Endothelial cell of umbilical vein (primary cell): Measurements from ENCODE around the gene PLAAT2. TPM values are rescaled to one million over a fixed set of nuclear protein-coding genes. Genes with fewer than 3 reads are reported as not detected.

Source experiments
- BruUV-seq: library from RNA; stranded (reverse); fragments of 400-500 nt; replicated peaks from 2 replicates; lab custom pipeline; 2021; lab: Mats Ljungman, UMichigan
- CTCF ChIA-PET: fragments of 300-600, 350-600 bp; sonication (Branson Sonifier 250); formaldehyde crosslinking; loops from one replicate; lab custom pipeline; 2021; ENCODE audit warnings: antibody characterized with exemption, inconsistent platforms; lab: Charles Lee
- POLR2A ChIA-PET: fragments of 300-600, 350-600 bp; sonication (Branson Sonifier 250); formaldehyde crosslinking; loops from one replicate; lab custom pipeline; 2021; ENCODE audit warnings: antibody characterized with exemption, inconsistent platforms; lab: Charles Lee
- DNase-seq: peaks from one replicate; pipeline ENCODE4 v3.0.0-alpha.2; 2011; ENCODE audit warnings: low read depth, low spot score
- FAIRE-seq: peaks from 2 replicates; lab custom pipeline; 2011; peaks lifted over from hg19 to GRCh38; lab: Jason Lieb, UNC
- H2AFZ ChIP-seq: 2 replicates; pipeline ENCODE4 v1.6.0; 2012; ENCODE audit warnings: low read depth, low read length, control low read depth, inconsistent platforms
- H3K27ac ChIP-seq: 2 replicates; pipeline ENCODE4 v1.5.1; 2011; ENCODE audit warnings: low read depth, mild to moderate bottlenecking, control low read depth, low read length, moderate library complexity; ENCODE audit not compliant: insufficient read depth
- H3K27me3 ChIP-seq, 2 experiments: 2 replicates each; pipeline versions ENCODE4 v1.6.0 to v1.6.1; 2011; ENCODE audit warnings: low read length in 2 of 2, mixed read lengths in 1 of 2; ENCODE audit not compliant: control insufficient read depth in 2 of 2, insufficient read depth in 2 of 2
- H3K36me3 ChIP-seq, 2 experiments: 2 replicates in 1 of 2; 3 replicates in 1 of 2; pipeline ENCODE4 v1.5.1; 2011; ENCODE audit warnings: low read length in 2 of 2, mild to moderate bottlenecking in 1 of 2, moderate library complexity in 1 of 2; ENCODE audit not compliant: control insufficient read depth in 2 of 2, insufficient read depth in 2 of 2; ENCODE audit errors: extremely low read depth in 1 of 2
- H3K4me1 ChIP-seq: 3 replicates; pipeline ENCODE4 v1.5.1; 2011; ENCODE audit warnings: mild to moderate bottlenecking, low read length; ENCODE audit not compliant: control insufficient read depth, insufficient read depth; ENCODE audit errors: extremely low read depth
- H3K4me2 ChIP-seq: 2 replicates; pipeline ENCODE4 v1.6.1; 2011; ENCODE audit warnings: low read length, control low read depth, mixed read lengths; ENCODE audit not compliant: insufficient read depth
- H3K4me3 ChIP-seq, 3 experiments: fragments of 200-600 bp in 1 of 3; sonication (generic), shearing (Covaris generic) in 1 of 3; replicated peaks in 1 of 3; 2 replicates each; pipeline ENCODE4 v1.5.1; 2011 to 2016; ENCODE audit warnings: control low read depth in 3 of 3, low read length in 3 of 3, mild to moderate bottlenecking in 2 of 3, inconsistent platforms in 1 of 3, low read depth in 1 of 3, moderate library complexity in 1 of 3; ENCODE audit not compliant: insufficient read depth in 1 of 3
- H3K79me2 ChIP-seq: 2 replicates; pipeline ENCODE4 v1.6.0; 2012; ENCODE audit warnings: low read length, inconsistent platforms; ENCODE audit not compliant: control insufficient read depth, insufficient read depth
- H3K9ac ChIP-seq: replicated peaks from 2 replicates; pipeline ENCODE3; 2011; ENCODE audit warnings: low read length, control low read depth; ENCODE audit not compliant: insufficient read depth; ENCODE audit errors: extremely low read depth
- H3K9me1 ChIP-seq: replicated peaks from 3 replicates; pipeline ENCODE4 v1.6.0; 2011; ENCODE audit warnings: mild to moderate bottlenecking, low read length; ENCODE audit not compliant: control insufficient read depth, insufficient read depth; ENCODE audit errors: extremely low read depth
- H3K9me3 ChIP-seq: replicated peaks from 2 replicates; pipeline ENCODE4 v1.5.1; 2012; ENCODE audit warnings: low read length, inconsistent platforms; ENCODE audit not compliant: control insufficient read depth, insufficient read depth
- H4K20me1 ChIP-seq: replicated peaks from 2 replicates; pipeline ENCODE3; 2011; ENCODE audit warnings: mild to moderate bottlenecking, low read length; ENCODE audit not compliant: control insufficient read depth, insufficient read depth; ENCODE audit errors: extremely low read depth
- CTCF ChIP-seq, 2 donors: IDR thresholded peaks; 1 replicate in 1 of 2; 2 replicates in 1 of 2; pipeline ENCODE4 v1.5.1; 2011; ENCODE audit warnings: low read length in 2 of 2, mild to moderate bottlenecking in 2 of 2, moderate library complexity in 2 of 2, control low read depth in 1 of 2, inconsistent platforms in 1 of 2, low read depth in 1 of 2; ENCODE audit not compliant: insufficient read depth in 1 of 2; ENCODE audit errors: extremely low read depth in 1 of 2
- EZH2 ChIP-seq: IDR thresholded peaks from 2 replicates; pipeline ENCODE4 v1.6.1; 2012; ENCODE audit warnings: borderline replicate concordance, low read depth, mild to moderate bottlenecking, moderate library complexity, low read length, inconsistent platforms; ENCODE audit not compliant: severe bottlenecking
- FOS ChIP-seq: IDR thresholded peaks from 2 replicates; pipeline ENCODE4 v1.6.1; 2011; ENCODE audit warnings: mild to moderate bottlenecking, low read length, moderate library complexity, borderline replicate concordance; ENCODE audit not compliant: insufficient read depth
- GATA2 ChIP-seq: IDR thresholded peaks from 2 replicates; pipeline ENCODE4 v1.7.0; 2011; ENCODE audit warnings: low read depth, mild to moderate bottlenecking, moderate library complexity, mixed read lengths, low read length; ENCODE audit not compliant: insufficient read length, insufficient read depth
- JUN ChIP-seq: IDR thresholded peaks from 2 replicates; pipeline ENCODE4 v1.6.1; 2011; ENCODE audit warnings: borderline replicate concordance, low read depth; ENCODE audit not compliant: insufficient read length, insufficient read depth
- MAX ChIP-seq: IDR thresholded peaks from 2 replicates; pipeline ENCODE4 v1.6.1; 2011; ENCODE audit not compliant: insufficient read depth, insufficient read length
- MYC ChIP-seq: IDR thresholded peaks from one replicate; pipeline ENCODE4 v1.6.1; 2011; ENCODE audit warnings: mild to moderate bottlenecking, low read depth, low read length
- POLR2A ChIP-seq: IDR thresholded peaks from 2 replicates; pipeline ENCODE4 v1.6.1; 2012; ENCODE audit warnings: low read depth, mild to moderate bottlenecking, control low read depth, low read length
- POLR2AphosphoS5 ChIP-seq: IDR thresholded peaks from 2 replicates; pipeline ENCODE4 v1.6.1; 2012; ENCODE audit warnings: low read depth, mild to moderate bottlenecking, control low read depth, low read length, moderate library complexity; ENCODE audit not compliant: insufficient read depth
- dilution Hi-C: fragments of 300-500 bp; cut with MboI; formaldehyde crosslinking; loops from one replicate; pipeline ENCODE4 v1.15.0; 2019; ENCODE audit warnings: low sequenced_read_pairs; ENCODE audit not compliant: extremely low pct_ligation_motif_present
- intact Hi-C: fragments of 100-400 bp; cut with micrococcal nuclease; formaldehyde crosslinking; loops from one replicate; pipeline ENCODE4 v1.10.0; 2022
- polyA plus RNA-seq, 4 experiments: library from polyadenylated mRNA; depleted of rRNA in 3 of 4; stranded (reverse) in 3 of 4; unstranded in 1 of 4; fragments of >200 nt; gene quantifications; 2 replicates each; pipeline versions ENCODE4 v1.2.1 to v1.2.3, GENCODE V29; 2011 to 2012; ENCODE audit warnings: missing spikeins in 1 of 4
- total RNA-seq: library from RNA; stranded (reverse); gene quantifications from 2 replicates; pipeline ENCODE4 v1.2.3, GENCODE V29; 2021

PLAAT2 gene
- total and polyA plus RNA-seq, 2 donors (not counting 3 experiments of a cell fraction or from before 2014, with no cell fraction given), result 0.40 TPM; not detected in 1

- Histone ChIP-seq H4K20me1 (no peaks in the 10 kb centered on the region), H3K9me1 (no peaks in the 10 kb centered on the region), H3K9me3 (no peaks in the 10 kb centered on the region), H3K27me3 (peaks cover 0 to 4% of the 10 kb centered on the region in 2 experiments), H3K9ac (no peak overlapping the region), H2AFZ (no peak overlapping the region), H3K4me3 (no peak overlapping the region), H3K79me2 (no peaks in the 10 kb centered on the region), H3K4me1 (no peaks in the 10 kb centered on the region), H3K36me3 (no peaks in the 10 kb centered on the region), H3K27ac (no peak overlapping the region), H3K4me2 (no peak overlapping the region)
- dilution Hi-C loops, result no loop called here
- DNase-seq, result no peak
- FAIRE-seq, result no peak
- BruUV-seq, result no TSS peak
- ChIA-PET CTCF (no interaction called here), POLR2A (no interaction called here)
- TF ChIP-seq MAX (no peak), CTCF (IDR thresholded peaks at IDR 0.05; ENCODE audit: extremely low read depth in 1 of 2, insufficient read depth in 1 of 2, low read depth in 1 of 2, low read length in 2 of 2) (no peak), JUN (no peak), GATA2 (no peak), POLR2A (no peak), POLR2AphosphoS5 (no peak), MYC (no peak), EZH2 (no peak), FOS (no peak)
- intact Hi-C loops, result no loop called here
Measured at GRCh38 chr11:63517156-63517555, 46.0 kb downstream of the PLAAT2 start.
